ENCODE data around the gene RIPPLY1.

DNA sequence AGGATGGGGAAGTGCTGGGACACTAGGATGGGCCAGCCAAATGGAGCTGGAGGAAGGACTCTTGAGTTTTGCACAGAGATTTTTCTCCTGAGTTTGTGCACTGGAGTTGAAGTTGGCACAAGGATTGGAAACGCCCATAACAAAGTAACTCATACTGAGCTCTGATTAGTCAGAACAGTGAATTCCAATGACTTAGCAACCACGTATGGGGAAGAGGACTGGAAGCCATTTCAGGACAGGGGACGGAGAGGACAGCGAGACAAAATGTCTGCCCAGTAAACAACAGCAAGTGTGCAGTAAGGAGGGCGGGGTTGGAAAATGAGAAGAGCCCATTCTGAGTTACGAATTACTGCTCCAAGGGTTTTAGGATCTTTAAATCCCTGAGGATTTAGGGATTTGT, 5.9 kb downstream of the RIPPLY1 start:
- TF ChIP-seq POLR2A (IDR thresholded peaks at IDR 0.05; ENCODE audit: extremely low read depth, insufficient read length) (no peak), CTCF (IDR thresholded peaks at IDR 0.05; ENCODE audit: low read depth, low read length) (no peak), MAX (IDR thresholded peaks at IDR 0.05; ENCODE audit: low read depth, low read length) (no peak), MYC (IDR thresholded peaks at IDR 0.05; ENCODE audit: low read depth, low read length) (no peak)

All from NB4 (cell line).